HG03139 (cell line): ENCODE measurements around the gene RNPEPL1.
"Not testable (repeated sequence)": the region's sequence is repeated elsewhere in the genome, so short reads cannot be mapped to it uniquely, and the experiment has no call there.

Source experiments
- ATAC-seq: cut with Tn5 transposase; IDR thresholded peaks from one replicate; pipeline ENCODE4 v1.9.1; 2021; ENCODE audit not compliant: unreplicated experiment

The RNPEPL1 gene

DNA sequence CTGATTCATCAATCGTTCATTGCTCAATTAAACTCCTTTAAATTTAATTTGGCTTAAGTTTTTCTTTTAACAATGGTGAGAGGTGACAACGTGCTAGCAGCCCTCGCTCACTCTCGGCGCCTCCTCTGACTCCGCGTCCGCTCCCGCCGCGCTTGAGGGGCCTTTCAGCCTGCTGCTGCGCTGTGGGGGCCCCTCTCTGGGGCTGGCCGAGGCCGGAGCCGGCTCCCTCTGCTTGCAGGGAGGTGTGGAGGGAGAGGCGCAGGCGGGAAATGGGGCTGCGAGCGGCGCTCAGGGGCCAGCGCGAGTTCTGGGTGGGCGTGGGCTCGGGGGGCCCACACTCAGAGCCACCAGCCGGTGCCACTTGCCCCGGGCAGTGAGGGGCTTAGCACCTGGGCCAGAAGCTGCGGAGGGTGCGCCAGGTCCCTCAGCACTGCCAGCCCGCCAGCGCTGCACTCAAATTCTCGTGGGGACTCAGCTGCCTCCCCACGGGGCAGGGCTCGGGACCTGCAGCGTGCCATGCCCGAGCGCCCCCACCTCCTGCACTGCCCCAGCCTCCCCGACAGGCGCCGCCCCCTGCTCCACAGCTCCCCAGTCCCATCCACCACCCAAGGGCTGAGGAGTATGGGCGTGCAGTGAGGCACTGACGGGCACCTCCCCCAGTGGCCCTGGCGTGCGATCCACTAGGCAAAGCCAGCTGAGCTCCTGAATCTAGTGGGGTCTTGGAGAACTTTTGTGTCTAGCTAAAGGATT lies 30.1 kb upstream of the RNPEPL1 start:
- no peak for ATAC-seq

DNA sequence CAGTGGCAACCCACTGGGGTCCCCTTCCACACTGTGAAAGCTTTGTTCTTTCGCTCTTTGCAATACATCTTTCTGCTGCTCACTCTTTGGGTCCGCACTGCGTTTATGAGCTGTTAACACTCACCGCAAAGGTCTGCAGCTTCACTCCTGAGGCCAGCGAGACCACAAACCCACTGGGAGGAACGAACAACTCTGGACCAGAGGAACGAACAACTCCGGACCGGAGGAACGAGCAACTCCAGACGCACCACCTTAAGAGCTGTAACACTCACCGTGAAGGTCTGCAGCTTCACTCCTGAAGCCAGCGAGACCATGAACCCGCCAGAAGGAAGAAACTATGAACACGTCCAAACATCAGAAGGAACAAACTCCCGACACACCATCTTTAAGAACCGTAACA lies 29.2 kb upstream of the RNPEPL1 start:
- not testable (repeated sequence) for ATAC-seq

DNA sequence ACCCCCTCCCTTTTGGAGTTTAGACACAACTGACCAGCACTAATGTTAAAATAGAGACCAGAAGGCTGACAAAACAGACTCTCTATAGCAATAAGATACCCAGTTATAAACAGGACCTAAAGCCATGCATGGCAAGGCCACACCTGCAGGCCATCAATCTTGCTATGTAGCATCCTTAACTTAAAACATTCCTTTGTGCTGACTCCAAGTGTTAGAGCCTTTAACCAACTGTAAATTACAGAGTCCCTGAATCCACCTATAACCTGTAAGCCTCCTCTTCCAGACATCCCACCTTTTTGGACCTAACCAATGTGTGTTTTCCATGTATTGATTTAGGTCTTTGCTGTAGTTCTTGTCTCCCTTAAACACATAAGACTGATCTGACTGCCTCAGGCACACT lies 28.4 kb upstream of the RNPEPL1 start:
- ATAC-seq, result no peak

DNA sequence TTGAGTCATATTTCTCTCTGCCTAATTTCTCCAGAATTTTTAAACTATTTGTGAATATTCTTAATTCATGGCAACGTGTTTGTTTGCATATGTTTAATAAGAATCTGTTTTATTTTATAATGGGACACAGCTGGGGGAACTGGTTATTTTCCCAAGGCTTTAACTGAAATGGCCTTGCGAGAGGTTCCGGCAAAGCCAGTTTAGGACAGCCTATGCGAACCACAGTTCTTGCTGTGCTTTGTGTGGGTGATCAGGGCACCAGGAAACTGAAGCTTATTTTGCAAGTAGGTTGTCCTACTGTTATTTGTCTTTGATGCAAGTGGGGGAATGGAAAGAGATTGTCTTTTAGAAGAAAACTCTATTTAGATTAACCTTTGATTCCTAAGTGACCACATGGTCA lies 17.0 kb upstream of the RNPEPL1 start:
- no peak for ATAC-seq

DNA sequence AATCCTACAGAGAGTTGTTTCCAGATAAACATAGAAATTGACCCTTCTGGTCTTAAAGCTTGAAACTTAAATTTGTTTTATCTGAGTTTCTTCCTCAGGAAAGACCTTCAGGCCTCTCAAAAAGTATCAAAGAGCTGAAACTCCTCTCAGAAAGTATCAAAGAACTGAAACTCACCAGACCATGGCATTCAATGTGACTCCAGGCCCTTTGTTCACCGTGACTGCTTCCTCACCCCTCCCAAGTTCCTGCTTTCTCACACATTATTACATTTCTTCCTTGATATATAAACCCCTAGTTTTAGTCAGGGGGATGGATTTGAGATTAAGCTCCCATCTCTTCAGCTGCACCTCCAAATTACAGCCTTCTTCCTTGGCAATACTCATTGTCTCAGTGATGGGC lies 16.5 kb upstream of the RNPEPL1 start:
- ATAC-seq, result no peak

DNA sequence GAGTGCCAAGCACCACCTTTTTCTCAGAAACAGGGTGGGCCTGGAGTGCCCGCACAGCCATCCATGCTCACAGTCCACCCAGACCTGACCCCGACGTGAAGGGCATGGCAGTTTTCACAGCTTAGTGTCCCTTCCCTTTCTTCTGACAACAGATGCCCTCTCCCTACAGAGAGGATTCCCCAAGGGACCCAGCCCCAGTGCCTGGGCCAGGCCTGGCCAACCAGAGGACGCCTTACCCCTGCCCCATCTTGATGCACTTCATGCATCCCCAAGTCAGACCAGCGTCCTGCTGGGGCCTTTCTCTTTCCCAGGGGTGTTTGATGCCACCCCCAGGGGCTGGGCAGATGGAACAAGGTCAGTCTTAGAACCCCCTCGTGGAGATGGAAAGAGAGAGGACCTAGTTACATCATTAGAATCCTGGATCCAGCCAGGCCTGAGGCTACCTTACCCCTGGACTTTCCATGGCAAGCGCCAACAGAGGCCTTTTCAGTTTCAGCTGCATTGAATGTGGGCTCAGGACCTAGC lies 14.3 kb upstream of the RNPEPL1 start:
- no peak for ATAC-seq

DNA sequence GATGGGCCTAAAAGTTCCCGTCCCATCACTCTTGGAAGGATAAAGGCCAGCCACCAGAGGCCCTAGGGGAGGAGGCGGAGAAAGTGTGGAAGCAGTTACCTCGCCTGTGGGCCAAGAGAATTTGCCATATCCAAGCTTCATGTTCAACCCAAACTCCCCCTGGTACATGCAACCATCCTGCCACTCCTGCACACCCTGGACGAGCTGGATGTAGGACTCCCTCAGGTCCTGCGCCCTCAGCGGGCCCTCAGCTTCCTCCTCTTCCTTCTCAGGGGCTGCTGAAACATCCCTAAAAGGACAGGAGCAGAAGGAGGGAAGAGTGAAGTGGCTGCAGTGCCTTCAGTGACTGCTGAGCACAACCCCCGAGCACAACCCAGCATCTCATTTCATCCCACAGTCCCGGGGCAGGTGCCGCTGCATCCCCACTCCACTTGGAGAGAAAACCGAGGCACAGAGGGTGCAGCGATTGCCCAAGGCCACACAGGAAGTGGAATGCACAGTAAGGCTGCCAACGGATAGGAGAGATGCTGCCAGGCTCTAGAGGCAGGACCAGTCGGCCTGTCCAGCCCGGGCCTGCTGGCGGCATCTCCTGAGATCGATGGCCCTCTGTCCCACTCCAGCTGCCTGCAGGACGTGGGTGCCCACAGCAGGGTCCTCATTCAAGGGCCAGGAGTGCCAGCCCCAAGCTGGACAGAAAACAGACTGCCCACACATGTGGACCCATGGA lies 13.4 kb upstream of the RNPEPL1 start:
- ATAC-seq, result no peak

DNA sequence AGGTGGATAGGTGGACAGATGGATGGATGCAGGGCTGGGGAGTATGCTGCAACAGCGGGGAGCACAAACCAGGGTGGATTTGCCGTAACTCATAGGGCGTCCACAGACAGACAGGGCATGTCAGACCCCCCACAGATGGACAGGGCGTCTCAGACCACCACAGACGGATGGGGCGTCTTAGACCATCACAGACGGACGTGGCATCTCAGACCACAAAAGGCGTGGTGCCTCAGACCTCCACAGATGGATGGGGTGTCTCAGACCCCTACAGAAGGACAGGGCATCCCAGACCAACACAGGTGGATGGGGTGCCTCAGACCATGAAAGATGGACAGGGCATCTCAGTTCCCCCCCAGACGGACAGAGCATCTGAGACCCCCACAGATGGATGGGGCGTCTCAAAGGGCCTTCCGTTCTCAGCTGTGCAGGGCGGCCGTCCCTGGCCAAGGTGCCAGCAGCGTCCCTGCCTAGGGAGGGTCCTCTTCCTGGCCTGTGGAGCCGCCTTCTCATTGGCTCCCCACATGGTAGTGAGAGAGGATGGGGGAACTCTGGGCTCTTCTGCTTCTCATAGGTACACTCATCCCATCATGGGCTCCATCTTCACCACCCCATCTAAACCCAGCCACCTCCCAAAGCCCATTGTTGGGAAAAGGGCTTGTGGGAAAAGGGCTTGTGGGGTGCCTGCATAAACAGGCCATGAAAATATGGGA lies 12.6 kb upstream of the RNPEPL1 start:
- no peak for ATAC-seq

DNA sequence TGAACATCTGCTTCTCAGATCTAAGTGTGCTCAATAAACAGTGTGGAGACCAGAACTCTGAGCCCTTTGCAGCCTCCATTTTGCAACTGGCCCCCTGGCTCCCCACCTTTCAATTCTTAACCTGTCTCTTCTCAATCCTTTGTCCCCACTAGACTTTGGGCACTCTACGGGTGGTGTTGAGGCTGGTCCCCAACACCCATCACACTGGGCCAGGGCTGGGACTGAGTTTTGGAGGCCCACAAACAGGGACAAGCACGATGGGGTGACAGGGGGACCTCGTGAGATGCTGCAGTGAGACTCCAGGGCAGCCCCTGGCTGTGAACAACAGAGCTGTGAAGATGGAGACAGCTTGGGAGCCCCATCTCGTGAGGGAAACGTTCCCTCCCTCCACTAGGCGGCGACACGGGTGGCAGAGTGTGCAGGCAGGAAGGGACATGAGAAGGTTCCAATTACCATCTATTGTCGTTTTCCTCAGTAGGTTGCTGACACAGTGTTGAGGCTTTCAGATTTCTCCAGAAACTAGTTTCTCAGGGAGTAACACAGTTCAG lies 11.7 kb upstream of the RNPEPL1 start:
- ATAC-seq, result no peak

DNA sequence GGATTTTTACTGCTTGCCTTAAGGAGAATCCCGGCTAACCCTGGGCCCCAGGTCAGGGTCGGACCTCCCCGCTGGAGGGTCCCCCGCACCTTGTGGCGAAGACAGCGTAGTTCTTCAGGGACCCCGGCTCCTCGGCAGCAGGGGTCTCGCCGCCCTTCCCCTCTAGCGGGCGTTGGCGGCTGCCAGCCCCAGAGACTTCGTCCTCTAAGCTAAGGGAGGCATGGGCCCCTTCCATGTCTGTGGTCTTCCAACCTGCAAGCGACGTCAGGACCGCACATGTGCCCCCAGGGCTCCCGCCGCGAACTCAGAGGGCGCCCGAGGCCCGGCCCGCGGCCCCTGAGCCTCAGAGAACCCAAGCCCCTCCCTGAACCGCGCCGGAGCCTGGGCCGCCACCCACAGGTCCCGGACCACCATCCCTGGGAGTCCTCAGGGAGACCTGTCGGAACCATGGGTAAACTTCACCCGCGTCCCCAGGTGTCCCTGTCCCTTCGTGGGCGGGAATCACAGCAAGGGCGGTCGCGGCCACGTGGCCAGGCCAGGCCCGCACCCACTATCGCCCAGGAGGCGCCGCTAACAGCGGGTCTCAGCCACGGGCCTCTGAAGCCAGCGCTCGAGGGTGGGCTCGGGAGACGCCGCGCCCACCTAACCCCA lies 11.1 kb upstream of the RNPEPL1 start:
- no peak for ATAC-seq

DNA sequence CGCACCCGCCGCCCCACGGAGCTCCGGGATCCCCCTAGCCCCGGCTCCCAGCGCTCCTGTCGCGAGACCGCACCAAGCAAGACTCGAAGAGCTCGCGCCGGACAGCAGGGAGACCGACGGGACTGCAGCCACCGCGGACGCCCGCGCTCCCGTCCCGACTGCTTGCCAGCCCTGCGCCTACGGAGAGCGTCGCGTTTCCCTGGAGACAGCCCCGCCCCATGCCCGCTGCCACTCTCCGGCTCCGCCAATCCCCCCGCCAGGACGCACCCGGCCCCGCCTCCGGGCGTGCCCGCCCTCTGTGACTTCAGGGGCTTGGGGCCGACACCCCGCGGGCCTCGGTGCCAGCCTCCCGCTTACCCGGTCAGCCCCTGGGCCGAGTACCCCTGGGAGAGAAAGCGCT lies 10.5 kb upstream of the RNPEPL1 start, which contains the start of gene ANKMY1:
Gene ANKMY1, minus strand, starts transcription at position 181 of the 400 bp plus-strand sequence. CDS start 653 bp downstream, outside the sequence.
- no peak for ATAC-seq

DNA sequence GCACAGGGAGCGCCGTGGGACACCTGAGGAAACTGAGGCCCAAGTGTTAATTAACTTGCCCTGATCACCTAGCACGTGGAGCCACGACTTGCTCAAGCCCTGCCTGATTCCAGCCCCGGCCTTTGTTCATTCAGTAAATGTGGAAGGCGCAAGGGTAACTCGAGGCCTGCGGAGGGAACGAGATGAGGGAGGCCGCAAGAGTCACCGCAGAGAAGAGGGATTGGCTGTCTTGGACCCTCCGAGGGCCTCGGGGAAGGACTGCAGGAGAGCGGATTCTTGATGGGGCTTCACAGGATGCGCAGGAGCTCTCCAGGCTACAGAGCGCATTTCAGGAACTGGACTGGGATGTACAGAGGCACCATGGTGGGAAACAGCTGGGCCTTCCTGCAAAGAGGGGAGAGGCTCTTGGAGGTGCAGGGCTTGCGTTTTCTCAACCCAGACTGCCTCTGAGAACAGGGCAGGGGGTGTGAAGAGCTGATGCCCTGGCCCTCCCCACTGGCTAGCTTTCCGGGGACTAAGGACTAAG lies 10.0 kb upstream of the RNPEPL1 start:
- no peak for ATAC-seq

DNA sequence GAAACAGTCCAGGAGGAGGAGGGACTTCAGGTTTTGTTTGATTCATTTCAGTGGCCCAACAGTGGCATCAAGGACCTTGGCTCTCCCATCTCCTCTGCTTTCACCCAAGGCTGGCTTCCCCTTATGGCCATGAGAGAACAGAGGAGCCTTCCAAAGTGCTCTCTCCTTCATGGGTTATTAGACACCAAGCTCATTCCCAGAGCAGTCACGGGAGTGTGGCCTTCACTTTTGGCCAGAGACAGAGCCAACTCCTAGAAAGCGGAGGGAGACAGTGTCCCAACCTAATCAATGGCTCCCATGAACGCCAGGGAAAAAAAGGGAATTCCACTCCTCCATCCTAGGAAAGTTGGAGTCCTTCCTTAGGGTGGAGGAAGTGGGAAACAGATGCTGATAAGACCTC lies 9.0 kb upstream of the RNPEPL1 start:
- no peak for ATAC-seq

DNA sequence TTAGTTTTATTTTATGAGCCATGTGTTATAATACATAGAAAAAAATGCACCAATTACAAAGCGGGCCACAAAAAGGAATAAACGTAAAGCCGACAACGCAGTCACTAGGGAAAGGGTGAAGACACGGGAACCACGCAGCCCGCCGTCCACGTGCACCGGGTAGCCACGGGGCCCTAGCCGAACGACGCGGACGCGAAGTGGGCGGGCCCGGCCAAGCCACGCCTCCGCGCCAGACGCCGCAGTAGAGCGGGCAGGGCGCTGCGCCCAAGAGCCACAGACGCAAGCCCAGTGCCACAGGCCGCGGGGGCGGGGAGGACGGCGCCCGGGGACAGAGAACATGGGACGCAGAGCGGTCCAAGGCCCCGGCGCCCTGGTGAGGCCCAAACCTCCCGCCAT lies 8.2 kb upstream of the RNPEPL1 start, which contains the start of gene DUSP28:
Gene DUSP28, plus strand, starts transcription at position 274 of the 396 bp plus-strand sequence. CDS start 328 bp downstream, outside the sequence.
- peak; percentile 59 for ATAC-seq

DNA sequence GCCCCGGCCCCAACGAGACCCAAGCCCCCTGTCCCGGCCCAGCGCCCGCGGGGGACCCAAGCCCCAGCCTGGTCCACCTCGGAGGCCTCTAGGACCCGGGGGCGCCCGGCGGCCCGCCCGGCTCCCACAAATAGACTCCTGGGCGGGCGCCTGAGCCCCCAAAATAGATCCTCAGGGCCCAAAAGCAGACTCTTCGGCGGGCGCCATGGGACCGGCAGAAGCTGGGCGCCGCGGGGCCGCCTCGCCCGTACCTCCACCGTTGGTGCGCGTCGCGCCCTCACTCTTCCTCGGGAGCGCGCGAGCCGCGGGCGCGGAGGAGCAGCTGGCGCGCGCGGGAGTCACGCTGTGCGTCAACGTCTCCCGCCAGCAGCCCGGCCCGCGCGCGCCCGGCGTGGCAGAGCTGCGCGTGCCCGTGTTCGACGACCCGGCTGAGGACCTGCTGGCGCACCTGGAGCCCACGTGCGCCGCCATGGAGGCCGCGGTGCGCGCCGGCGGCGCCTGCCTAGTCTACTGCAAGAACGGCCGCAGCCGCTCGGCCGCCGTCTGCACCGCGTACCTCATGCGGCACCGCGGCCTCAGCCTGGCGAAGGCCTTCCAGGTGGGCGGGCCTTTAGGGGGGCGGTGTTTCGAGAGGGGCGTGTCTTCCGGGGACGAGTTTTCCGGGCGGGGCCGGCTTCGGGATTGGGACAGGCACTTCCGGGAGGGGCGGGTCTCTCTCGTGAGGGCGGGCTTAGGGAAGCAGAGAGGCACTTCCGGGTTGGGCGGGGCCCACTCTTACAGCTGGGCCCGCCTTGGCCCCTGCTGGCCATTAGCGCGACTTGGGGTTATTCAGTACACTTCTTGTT lies 7.6 kb upstream of the RNPEPL1 start:
- ATAC-seq, result peak; percentile 47

DNA sequence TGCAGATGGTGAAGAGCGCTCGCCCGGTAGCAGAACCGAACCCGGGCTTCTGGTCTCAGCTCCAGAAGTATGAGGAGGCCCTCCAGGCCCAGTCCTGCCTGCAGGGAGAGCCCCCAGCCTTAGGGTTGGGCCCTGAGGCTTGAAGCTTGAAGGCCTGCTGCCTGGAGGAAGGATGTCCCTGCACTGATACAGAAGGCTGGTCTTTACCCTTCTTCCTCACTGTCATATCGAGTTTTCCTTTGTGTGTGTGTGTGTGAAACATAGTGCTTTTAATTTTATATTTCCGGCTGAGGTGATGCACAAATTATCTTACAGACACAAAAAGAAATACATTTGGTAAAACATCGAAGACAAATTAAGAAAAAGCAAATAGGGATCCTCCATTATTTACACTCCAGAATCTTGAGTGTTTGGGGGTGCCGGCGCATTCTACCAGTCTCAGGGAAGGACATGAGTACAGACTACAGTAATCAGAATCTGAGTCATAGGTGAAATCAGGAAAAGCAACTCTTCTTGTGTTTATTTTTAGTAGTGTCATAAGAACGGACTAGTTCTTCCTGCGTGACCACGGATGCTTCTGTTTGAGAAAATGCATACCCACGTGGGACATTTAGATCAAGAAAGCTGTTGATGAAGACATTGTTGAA lies 6.8 kb upstream of the RNPEPL1 start:
- ATAC-seq, result peak; percentile 1

DNA sequence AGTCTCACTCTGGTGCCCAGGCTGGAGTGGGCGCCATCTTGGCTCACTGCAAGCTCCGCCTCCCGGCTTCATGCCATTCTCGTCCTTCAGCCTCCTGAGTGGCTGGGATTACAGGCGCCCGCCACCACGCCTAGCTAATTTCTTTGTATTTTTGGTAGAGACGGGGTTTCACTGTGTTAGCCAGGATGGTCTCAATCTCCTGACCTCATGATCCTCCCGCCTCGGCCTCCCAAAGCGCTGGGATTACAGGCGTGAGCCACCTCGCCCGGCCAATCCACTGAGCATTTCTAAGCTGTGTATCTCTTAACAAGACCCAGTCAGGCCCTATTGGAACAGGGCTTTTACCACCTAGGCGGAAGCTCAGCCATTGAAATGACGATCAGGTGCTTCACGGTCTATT lies 5.1 kb upstream of the RNPEPL1 start:
- not testable (repeated sequence) for ATAC-seq

DNA sequence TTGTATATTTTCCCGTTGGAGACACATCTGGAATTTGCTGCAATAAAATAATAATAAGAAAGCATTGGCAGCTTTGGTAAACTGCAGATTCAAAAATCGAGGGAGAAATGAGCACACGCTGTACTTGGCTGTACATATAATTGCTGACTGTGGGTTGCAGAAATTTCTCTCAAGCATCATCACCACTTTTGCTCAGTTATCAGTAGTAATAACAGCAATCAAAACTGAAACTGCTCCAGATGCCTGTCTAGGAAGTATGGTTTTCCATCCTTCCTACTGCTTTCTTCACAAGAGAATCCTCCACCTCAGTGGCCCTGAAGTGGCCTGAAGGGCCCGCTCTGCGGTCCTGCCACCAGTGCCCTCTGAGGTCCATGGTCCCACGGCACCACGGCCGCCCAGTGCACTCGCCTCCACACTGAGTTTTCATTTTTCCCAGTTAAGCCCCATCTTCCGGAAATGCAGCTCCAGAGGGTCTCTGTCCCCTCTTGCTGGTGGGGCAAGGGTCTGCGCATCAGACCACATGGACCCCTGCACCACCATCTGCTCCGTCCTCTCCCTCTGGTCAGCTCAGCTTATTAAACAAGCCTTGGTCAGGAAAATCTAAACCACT lies 4.2 kb upstream of the RNPEPL1 start:
- no peak for ATAC-seq
